Neural cell (in vitro differentiated cells): ENCODE measurements around the gene IFIT1B. TPM values are rescaled to one million over a fixed set of nuclear protein-coding genes. Genes with fewer than 3 reads are reported as not detected.

Source experiments
- H2AFZ ChIP-seq: fragments of 200-600, 300-800 bp; sonication (generic), shearing (Covaris generic); 2 replicates; pipeline ENCODE4 v1.6.0; 2014; ENCODE audit warnings: low read depth, mild to moderate bottlenecking, antibody characterized with exemption, low read length, moderate library complexity
- H3F3A ChIP-seq: fragments of 200-600 bp; shearing (Covaris generic); 2 replicates; pipeline ENCODE4 v1.6.1; 2016; ENCODE audit warnings: mild to moderate bottlenecking, moderate library complexity, mixed read lengths, antibody characterized with exemption, low read length; ENCODE audit not compliant: insufficient read depth, poor library complexity, severe bottlenecking
- H3K27ac ChIP-seq: fragments of 200-600, 300-800 bp; sonication (generic), shearing (Covaris generic); 2 replicates; pipeline ENCODE4 v1.5.1; 2014; ENCODE audit warnings: mild to moderate bottlenecking, low read length, moderate library complexity
- H3K27me3 ChIP-seq: fragments of 300-800, 200-600 bp; sonication (generic), shearing (Covaris generic); 2 replicates; pipeline ENCODE4 v1.6.0; 2014; ENCODE audit warnings: mild to moderate bottlenecking, low read depth, low read length, moderate library complexity; ENCODE audit not compliant: insufficient read depth
- H3K36me3 ChIP-seq: fragments of 300-800, 200-600 bp; sonication (generic), shearing (Covaris generic); 2 replicates; pipeline ENCODE4 v1.5.1; 2014; ENCODE audit warnings: mild to moderate bottlenecking, antibody characterized with exemption, low read length, moderate library complexity; ENCODE audit not compliant: insufficient read depth
- H3K4me2 ChIP-seq: fragments of 300-800, 200-600 bp; sonication (generic), shearing (Covaris generic); 2 replicates; pipeline ENCODE4 v1.6.0; 2014; ENCODE audit warnings: mild to moderate bottlenecking, low read length
- H3K4me3 ChIP-seq: fragments of 300-800, 200-600 bp; sonication (generic), shearing (Covaris generic); 2 replicates; pipeline ENCODE4 v1.5.1; 2014; ENCODE audit warnings: mild to moderate bottlenecking, low read length, moderate library complexity
- H3K79me2 ChIP-seq: fragments of 200-600 bp; shearing (Covaris generic); replicated peaks from 2 replicates; pipeline ENCODE4 v1.6.0; 2014; ENCODE audit warnings: mild to moderate bottlenecking, low read length, moderate library complexity; ENCODE audit not compliant: insufficient read depth
- H3K9ac ChIP-seq: fragments of 300-800, 200-600 bp; sonication (generic), shearing (Covaris generic); 2 replicates; pipeline ENCODE4 v1.6.1; 2016; ENCODE audit warnings: mild to moderate bottlenecking, low read length, mixed read lengths
- H3K9me2 ChIP-seq: fragments of 200-600 bp; shearing (Covaris generic); 2 replicates; pipeline ENCODE4 v1.6.1; 2016; ENCODE audit warnings: mild to moderate bottlenecking, low read length, mixed read lengths; ENCODE audit not compliant: insufficient read depth
- H3K9me3 ChIP-seq: fragments of 200-600, 300-800 bp; sonication (generic), shearing (Covaris generic); 2 replicates; pipeline ENCODE4 v1.6.1; 2016; ENCODE audit warnings: mild to moderate bottlenecking, mixed run types, low read length, moderate library complexity, mixed read lengths
- H4K20me1 ChIP-seq: fragments of 200-600 bp; shearing (Covaris generic); 2 replicates; pipeline ENCODE4 v1.6.1; 2016; ENCODE audit warnings: mild to moderate bottlenecking, mixed run types; ENCODE audit not compliant: insufficient read depth
- CTCF ChIP-seq: fragments of 450-650 bp; IDR thresholded peaks from 2 replicates; pipeline ENCODE4 v1.5.1; 2014; ENCODE audit warnings: antibody characterized with exemption, mild to moderate bottlenecking, moderate library complexity; ENCODE audit not compliant: poor library complexity, severe bottlenecking
- EP300 ChIP-seq: fragments of 450-650 bp; conservative IDR thresholded peaks from 2 replicates; pipeline ENCODE4 v1.6.1; 2014; ENCODE audit warnings: antibody characterized with exemption, mild to moderate bottlenecking, moderate library complexity; ENCODE audit not compliant: poor library complexity, severe bottlenecking
- EZH2 ChIP-seq: fragments of 200-600, 300-800 bp; shearing (Covaris generic), sonication (generic); IDR thresholded peaks from 2 replicates; pipeline ENCODE4 v1.6.1; 2014; ENCODE audit warnings: antibody characterized with exemption, low read length, borderline replicate concordance, mild to moderate bottlenecking; ENCODE audit not compliant: insufficient read depth, poor library complexity, severe bottlenecking
- MXI1 ChIP-seq: fragments of 450-650 bp; conservative IDR thresholded peaks from 2 replicates; pipeline ENCODE4 v1.6.1; 2014; ENCODE audit warnings: antibody characterized with exemption, mild to moderate bottlenecking; ENCODE audit not compliant: poor library complexity, severe bottlenecking
- POLR2AphosphoS5 ChIP-seq: IDR thresholded peaks from 2 replicates; pipeline ENCODE4 v1.6.1; 2012
- RAD21 ChIP-seq: fragments of 450-650 bp; conservative IDR thresholded peaks from 2 replicates; pipeline ENCODE4 v1.6.1; 2014; ENCODE audit warnings: antibody characterized with exemption, mild to moderate bottlenecking, moderate library complexity
- REST ChIP-seq: IDR thresholded peaks from 2 replicates; pipeline ENCODE4 v1.6.1; 2012; ENCODE audit warnings: borderline replicate concordance
- SMC3 ChIP-seq: fragments of 450-650 bp; conservative IDR thresholded peaks from 2 replicates; pipeline ENCODE4 v1.6.1; 2014; ENCODE audit warnings: antibody characterized with exemption, mild to moderate bottlenecking, moderate library complexity; ENCODE audit not compliant: poor library complexity
- TAF1 ChIP-seq: IDR thresholded peaks from 2 replicates; pipeline ENCODE4 v1.6.1; 2012; ENCODE audit warnings: low read depth
- polyA plus RNA-seq: library from polyadenylated mRNA; depleted of rRNA; stranded (reverse); fragments of >200 nt; gene quantifications from 2 replicates; pipeline ENCODE4 v1.2.3, GENCODE V29; 2014

The IFIT1B gene
- polyA plus RNA-seq, 1 donor from 2014 or later = not detected

- Histone ChIP-seq H3F3A (no peaks in the 10 kb centered on the region), H3K36me3 (no peaks in the 10 kb centered on the region), H3K9me2 (no peaks in the 10 kb centered on the region), H3K4me3 (no peak overlapping the region), H3K9me3 (no peaks in the 10 kb centered on the region), H4K20me1 (no peaks in the 10 kb centered on the region), H3K9ac (no peak overlapping the region), H3K27me3 (no peaks in the 10 kb centered on the region), H3K4me2 (no peak overlapping the region), H3K79me2 (no peaks in the 10 kb centered on the region), H2AFZ (no peak overlapping the region), H3K27ac (no peak overlapping the region)
- TF ChIP-seq SMC3 = peak; percentile 87
- TF ChIP-seq EZH2 = no peak
- peak; percentile 89 for TF ChIP-seq CTCF
- TF ChIP-seq RAD21 = peak; percentile 90
These were observed 48.5 kb downstream of the IFIT1B start for GRCh38 chr10:89426230-89426868.

- Histone ChIP-seq H3K27me3 (no peaks in the 10 kb centered on the region), H3K79me2 (no peaks in the 10 kb centered on the region), H3F3A (no peaks in the 10 kb centered on the region), H3K36me3 (no peaks in the 10 kb centered on the region), H3K9ac (no peak overlapping the region), H3K9me2 (no peaks in the 10 kb centered on the region), H4K20me1 (no peaks in the 10 kb centered on the region), H3K27ac (no peak overlapping the region), H2AFZ (no peak overlapping the region), H3K9me3 (no peaks in the 10 kb centered on the region), H3K4me3 (no peak overlapping the region), H3K4me2 (no peak overlapping the region)
- TF ChIP-seq TAF1 (no peak), POLR2AphosphoS5 (no peak), SMC3 (no peak), EP300 (no peak), EZH2 (no peak), REST (no peak), MXI1 (no peak), RAD21 (no peak), CTCF (no peak)
These were observed 49.8 kb downstream of the IFIT1B start for GRCh38 chr10:89427629-89428028.
